GM11168 (cell line): ENCODE data around the gene TECPR2.
"Not testable (repeated sequence)": the region's sequence is repeated elsewhere in the genome, so short reads cannot be mapped to it uniquely, and the experiment has no call there.

Experiments used
- in situ Hi-C: fragments of 300-500 bp; cut with MboI; formaldehyde crosslinking; loops from one replicate; pipeline ENCODE4 v1.12.0; 2022; ENCODE audit warnings: low sequenced_read_pairs; ENCODE audit not compliant: unreplicated experiment

The TECPR2 gene

GRCh38 chr14:102333390-102333789 is 29.4 kb upstream of the TECPR2 start:
- in situ Hi-C loops, result no loop called here

DNA sequence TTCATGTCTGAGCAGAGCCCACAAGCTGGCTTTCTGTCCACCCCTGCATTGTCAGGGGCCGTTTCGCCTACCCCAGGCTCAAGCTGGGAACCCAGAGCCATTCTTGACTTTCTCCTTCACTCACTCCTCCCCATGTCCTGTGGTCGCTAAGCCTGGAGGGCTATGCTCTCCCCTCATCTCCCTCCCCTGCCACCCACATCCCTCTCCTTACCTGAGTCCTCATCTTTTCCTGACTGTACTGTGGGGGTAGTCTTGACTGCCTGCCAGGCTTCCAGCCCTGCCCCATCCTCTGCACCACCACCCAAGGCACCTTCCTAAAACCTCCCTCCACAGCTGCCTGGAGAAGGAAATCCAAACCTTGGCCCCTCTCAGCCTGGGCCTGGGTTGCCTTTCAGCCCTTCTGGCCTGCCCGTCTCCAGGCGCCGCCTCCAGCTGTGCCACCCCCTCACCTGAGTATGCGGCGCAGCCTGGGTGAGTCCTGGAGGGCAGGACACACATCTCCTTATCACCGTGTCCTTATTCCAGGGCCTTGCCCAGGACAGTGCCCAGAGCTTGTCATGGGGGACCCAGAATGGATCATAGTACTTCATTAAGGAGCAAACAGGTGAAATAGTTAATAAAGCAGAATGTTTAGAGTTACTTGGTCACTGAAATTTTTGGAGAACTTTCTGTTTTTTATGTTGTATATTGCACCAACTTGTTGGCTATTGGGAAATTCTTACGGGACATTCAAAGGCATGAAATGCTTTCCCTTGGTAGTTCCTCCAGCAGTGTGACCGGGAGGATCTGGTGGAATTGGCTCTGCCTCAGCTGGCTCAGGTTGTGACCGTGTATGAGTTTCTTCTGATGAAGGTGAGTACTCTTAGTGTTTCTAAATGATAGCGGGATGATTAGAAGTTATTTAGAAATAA is 28.7 kb upstream of the TECPR2 start:
- in situ Hi-C loops, result no loop called here

GRCh38 chr14:102335163-102335562 is 27.6 kb upstream of the TECPR2 start:
- in situ Hi-C loops, result no loop called here

GRCh38 chr14:102338724-102339123 is 24.0 kb upstream of the TECPR2 start:
- in situ Hi-C loops, result no loop called here

- in situ Hi-C loops, result no loop called here
These were observed 21.2 kb upstream of the TECPR2 start for GRCh38 chr14:102341566-102341965.

DNA sequence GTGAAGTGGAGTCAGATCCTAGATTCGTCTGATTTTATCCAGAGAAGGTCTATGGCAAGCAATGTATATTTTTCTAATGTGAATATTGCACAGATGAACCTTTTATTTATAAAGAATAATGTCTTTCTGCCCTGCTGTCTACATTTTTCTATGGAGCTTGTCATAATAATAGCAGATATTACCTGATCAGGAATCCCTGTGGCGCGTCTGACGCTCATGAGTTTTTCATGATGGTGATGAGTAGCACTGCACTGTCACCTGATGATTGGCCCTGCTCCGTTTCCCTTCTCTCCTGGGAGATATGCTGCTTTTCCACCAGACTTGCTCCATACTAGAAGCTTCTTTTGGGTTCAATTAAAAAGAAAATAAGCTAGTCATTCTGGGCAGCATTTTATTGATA is 20.5 kb upstream of the TECPR2 start:
- in situ Hi-C loops, result no loop called here

GRCh38 chr14:102344084-102344483 is 18.7 kb upstream of the TECPR2 start:
- in situ Hi-C loops, result no loop called here

DNA sequence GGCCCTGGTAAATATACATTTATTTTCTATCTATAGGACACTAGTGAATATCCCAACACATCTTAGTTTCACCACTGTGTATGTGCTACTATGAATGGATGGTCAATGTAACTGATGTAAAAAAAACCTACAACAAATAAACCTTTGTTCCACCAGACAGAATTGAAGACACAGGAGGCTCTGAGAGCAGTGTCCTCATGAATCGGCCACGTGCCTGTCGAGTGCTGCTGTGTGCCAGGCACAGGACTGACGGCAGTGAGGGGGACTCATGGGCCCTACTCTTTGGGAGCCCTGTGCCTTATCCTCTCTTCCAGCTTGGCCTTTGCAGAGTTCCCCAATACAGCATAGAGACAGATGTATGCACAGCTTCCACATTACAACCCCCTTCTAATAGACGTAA is 18.3 kb upstream of the TECPR2 start:
- in situ Hi-C loops, result no loop called here

DNA sequence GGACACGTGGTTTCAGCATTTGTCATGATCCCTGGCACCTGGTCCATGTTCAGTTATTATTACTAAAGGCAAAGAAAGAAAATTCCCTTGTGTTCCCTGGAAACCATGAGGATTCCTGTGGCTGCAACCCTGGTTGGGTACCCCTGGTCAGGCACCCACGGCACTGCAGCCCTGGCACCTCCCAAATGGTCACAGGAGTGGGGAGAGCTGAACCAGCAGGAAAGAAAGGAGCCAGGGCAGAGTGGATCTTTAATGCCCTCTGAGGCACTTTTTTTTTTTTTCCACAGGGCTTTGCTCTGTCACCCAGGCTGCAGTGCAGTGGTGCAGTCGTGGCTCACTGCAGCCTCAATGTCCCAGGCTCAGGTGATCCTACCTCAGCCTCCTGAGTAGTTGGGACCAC is 17.5 kb upstream of the TECPR2 start:
- in situ Hi-C loops, result no loop called here

DNA sequence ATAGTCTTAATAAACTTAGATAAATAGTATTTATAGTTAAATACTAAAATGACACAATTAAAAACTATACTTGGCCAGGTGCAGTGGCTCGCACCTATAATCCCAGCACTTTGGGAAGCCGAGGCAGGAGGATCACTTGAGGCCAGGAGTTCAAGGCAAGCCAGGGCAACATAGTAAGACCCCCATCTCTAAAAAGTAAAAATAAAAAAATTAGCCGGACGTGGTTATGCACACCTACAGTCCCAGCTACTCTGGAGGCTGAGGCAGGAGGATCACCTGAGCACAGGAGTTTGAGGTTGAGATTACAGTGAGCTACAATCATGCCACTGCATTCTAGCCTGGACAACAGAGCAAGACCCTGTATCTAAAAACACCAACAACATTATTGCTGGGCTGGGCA is 16.1 kb upstream of the TECPR2 start:
- in situ Hi-C loops, result no loop called here

- in situ Hi-C loops, result no loop called here
These were observed 14.4 kb upstream of the TECPR2 start for GRCh38 chr14:102348376-102348775.

DNA sequence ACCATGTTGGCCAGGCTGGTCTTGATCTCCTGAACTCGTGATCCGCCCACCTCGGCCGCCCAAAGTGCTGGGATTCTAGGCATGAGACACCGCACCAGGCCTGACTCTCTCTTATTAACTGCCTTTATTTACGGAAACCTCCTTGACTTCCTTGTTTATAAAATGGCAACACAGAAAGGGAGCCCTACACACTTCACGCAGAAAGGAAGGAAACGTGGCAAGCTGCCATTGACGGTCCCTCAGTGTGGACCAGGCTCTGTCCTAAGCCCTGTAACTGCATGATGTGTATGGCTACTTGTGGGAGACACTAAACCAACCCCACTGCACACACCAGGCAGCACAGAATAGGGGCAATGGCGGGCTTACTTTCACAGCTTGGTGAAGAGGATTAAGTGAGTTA is 11.7 kb upstream of the TECPR2 start:
- in situ Hi-C loops, result no loop called here

GRCh38 chr14:102351593-102351992 is 11.1 kb upstream of the TECPR2 start:
- in situ Hi-C loops, result not testable (repeated sequence)

- in situ Hi-C loops, result no loop called here
These were observed 10.5 kb upstream of the TECPR2 start for GRCh38 chr14:102352213-102352612.

GRCh38 chr14:102353126-102353619 is 9.6 kb upstream of the TECPR2 start:
- in situ Hi-C loops, result no loop called here

GRCh38 chr14:102356280-102356679 is 6.5 kb upstream of the TECPR2 start:
- in situ Hi-C loops, result no loop called here

DNA sequence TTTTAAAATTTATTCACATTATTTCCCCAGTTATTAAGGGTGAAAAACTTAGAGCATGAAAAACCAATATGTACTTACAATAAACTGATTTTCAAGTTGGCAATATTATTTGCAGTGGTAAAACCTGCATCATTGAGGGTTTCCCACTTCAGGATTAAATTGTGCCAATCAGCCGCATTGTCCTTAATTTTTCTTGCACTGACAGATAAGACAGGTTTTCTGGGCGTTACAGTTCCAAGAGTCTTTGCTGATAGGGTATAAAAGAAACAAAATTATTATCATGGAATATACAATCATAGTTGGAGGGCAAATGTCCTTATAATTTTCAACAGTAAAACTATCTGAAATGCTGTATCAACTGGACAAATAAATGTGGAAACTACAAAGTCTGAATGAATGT is 3.4 kb upstream of the TECPR2 start:
- in situ Hi-C loops, result no loop called here

DNA sequence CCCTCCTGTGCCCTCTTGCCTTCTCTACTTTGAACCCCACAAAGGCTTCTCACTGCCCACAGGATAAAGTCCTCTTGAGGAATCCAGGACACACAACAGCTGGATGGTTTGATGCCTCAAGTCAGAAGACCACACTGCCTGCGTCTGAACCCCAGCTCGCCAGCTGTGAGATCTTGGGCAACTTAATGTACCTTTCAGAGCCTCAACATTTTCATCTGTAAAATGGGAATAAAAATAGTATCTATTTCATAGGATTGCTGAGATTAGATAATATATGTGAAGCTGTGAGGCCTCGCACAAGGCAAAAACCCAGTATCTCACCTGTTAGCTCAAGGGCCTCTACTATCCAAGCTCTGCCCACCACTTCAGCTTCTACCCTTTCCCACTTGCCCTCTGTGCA is 2.4 kb upstream of the TECPR2 start:
- in situ Hi-C loops, result no loop called here

GRCh38 chr14:102362084-102362483 is 657 bp upstream of the TECPR2 start:
- in situ Hi-C loops, result no loop called here

DNA sequence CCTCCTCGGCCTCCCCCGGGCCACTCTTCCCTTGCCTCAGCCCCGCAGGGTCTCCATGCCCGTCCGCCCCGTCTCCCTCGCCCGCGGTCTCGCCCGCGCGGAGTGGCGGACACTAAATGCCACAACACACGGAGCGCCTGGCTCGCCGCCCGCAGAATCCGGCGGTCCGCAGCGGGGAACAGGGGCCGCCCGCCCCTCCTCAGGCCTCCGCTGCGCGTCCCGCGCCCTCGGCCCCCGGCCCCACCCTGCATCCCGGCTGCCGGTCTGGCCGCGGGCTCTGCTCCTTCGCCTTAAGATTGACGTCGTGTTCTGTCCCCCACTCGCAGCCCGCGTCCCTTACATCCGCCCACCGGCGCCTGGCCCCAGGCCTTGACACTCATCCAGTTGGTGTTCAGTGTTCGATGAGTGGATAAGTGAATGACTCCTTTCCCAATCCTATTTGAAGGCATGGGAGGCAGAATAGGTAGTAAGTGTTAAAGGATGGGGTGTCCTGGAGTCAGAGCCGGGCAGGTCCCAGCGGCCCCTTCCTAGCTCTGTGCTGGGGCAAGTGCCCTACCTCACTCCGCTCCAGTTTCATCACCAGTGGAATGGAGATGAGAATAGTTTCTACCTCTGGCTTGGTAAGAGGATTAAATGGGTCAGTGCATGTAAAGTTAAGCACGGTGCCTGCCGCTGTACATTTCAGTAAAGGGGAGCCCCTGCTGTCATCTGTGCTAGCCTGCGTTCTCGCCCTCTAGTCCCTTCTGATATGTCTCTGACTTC is 622 bp downstream of the TECPR2 start:
- in situ Hi-C loops, result no loop called here

DNA sequence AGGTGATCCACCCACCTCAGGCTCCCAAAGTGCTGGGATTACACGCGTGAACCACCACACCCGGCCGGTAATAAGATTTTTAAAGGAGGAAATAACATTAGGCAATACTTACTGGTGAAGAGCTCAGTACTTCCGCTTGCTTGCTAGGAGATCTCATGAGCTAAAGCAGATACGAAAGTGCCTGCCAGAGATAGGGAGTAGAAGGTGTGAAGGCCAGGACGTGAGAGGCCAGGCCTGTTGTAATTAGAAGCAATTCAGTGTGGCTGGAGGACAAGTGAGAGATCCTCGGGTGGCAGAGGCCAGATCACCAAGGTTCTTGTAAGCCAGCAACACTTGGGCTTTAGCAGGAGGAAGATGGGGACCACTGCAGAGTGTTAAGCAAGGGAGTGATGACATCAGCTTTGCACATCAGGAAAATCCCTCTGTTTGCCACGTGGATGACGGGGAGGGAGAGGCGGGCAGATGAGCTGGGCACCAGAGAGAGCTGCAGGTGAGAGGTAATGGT is 7.6 kb downstream of the TECPR2 start:
- in situ Hi-C loops, result no loop called here
